A673 (cell line): ENCODE results near the gene CD93.

ENCODE experiments used
- EZH2 ChIP-seq: fragments of 200-600 bp; sonication (generic); IDR thresholded peaks from 2 replicates; pipeline ENCODE4 v1.6.1; 2017; ENCODE audit warnings: borderline replicate concordance, low read depth, mild to moderate bottlenecking, mixed read lengths, antibody characterized with exemption, low read length; ENCODE audit not compliant: poor library complexity, severe bottlenecking
- TF ChIP-seq, protein P1 (sequence below): fragments of 300-800, 200-600 bp; sonication (generic); conservative IDR thresholded peaks from 2 replicates; pipeline ENCODE4 v1.5.1; 2017; ENCODE audit warnings: low read depth, mild to moderate bottlenecking, antibody characterized with exemption, low read length, moderate library complexity, mixed read lengths

DNA sequence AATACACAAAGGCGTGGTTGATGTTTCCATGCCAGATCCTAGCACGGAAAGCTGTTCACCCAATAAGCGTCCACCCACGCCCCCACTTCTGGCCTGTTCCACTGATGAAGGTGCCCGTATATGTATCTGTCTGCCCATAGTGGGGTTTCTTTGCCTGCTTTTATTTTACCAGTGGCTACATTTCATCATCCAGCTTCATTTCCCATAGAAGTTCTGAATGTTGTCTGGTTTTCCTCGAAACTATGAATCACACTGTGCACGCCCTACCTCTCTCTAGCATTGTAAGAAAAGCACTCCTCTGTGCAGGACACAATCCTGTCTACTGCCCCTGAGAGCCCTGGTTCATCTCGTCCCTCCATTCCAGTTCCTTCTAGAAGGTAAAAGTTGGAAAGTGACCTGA lies 8.8 kb upstream of the CD93 start:
- TF ChIP-seq, protein P1, sequence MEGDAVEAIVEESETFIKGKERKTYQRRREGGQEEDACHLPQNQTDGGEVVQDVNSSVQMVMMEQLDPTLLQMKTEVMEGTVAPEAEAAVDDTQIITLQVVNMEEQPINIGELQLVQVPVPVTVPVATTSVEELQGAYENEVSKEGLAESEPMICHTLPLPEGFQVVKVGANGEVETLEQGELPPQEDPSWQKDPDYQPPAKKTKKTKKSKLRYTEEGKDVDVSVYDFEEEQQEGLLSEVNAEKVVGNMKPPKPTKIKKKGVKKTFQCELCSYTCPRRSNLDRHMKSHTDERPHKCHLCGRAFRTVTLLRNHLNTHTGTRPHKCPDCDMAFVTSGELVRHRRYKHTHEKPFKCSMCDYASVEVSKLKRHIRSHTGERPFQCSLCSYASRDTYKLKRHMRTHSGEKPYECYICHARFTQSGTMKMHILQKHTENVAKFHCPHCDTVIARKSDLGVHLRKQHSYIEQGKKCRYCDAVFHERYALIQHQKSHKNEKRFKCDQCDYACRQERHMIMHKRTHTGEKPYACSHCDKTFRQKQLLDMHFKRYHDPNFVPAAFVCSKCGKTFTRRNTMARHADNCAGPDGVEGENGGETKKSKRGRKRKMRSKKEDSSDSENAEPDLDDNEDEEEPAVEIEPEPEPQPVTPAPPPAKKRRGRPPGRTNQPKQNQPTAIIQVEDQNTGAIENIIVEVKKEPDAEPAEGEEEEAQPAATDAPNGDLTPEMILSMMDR, result no peak
- no peak for TF ChIP-seq EZH2
